VCaP (cell line): ENCODE results near the gene RETSAT.
"Not testable (repeated sequence)": the region's sequence is repeated elsewhere in the genome, so short reads cannot be mapped to it uniquely, and the experiment has no call there.

Source experiments
- H3K27ac ChIP-seq: fragments of 450-650 bp; 2 replicates; pipeline ENCODE4 v1.5.1; 2017
- CTCF ChIP-seq: fragments of 450-650 bp; conservative IDR thresholded peaks from 2 replicates; pipeline ENCODE4 v1.5.1; 2017; ENCODE audit warnings: mild to moderate bottlenecking, moderate library complexity

The RETSAT gene

DNA sequence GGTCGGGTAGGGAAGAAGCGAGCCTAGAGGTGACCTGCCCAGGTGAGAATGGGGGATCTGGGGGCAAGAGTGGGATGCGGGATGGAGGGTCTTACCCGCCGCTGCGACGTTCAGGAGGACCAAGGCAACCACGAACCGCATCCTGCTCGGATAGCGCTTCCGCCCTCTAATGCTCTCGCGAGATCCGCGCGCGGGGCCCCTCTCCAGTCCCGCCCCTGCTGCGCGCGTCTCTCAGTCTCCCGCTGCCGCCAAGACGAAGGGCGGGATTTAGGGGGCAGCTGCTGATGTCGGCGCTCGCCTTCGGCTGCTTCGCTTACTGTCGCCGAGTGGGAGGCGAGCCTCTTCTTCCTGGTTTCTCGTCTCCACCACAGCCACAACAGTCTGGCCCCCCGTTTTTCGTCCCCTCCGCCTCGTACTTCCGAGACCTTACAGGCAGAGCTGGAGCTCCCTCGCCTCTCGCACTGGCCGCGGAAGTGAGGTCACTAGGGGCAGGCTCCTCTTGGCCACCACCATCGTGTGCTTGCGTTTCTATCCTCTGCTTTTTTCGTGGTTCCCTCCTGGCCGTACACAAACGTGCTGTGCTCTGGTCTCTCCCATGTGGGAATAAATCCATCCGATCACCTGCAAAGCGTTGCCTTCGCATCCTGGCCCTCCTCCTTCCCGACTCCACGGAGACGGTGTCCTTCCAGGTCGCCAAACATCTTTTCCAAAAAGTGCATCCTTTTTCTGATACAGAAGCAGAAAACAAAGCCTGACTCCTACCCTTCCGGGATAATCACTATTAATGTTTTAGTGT, 26.3 kb downstream of the RETSAT start, which contains the start of gene TGOLN2:
TSS of gene TGOLN2 (minus strand) at position 168 of the 796 bp plus-strand sequence. CDS start at position 141, 27 bp downstream.
- no peak for TF ChIP-seq CTCF
- H3K27ac ChIP-seq, result peak within 1 kb of the TSS; percentile 92

GRCh38 chr2:85327160-85327821, 27.0 kb downstream of the RETSAT start:
- H3K27ac ChIP-seq, result peak overlapping the region; percentile 92
- no peak for TF ChIP-seq CTCF

DNA sequence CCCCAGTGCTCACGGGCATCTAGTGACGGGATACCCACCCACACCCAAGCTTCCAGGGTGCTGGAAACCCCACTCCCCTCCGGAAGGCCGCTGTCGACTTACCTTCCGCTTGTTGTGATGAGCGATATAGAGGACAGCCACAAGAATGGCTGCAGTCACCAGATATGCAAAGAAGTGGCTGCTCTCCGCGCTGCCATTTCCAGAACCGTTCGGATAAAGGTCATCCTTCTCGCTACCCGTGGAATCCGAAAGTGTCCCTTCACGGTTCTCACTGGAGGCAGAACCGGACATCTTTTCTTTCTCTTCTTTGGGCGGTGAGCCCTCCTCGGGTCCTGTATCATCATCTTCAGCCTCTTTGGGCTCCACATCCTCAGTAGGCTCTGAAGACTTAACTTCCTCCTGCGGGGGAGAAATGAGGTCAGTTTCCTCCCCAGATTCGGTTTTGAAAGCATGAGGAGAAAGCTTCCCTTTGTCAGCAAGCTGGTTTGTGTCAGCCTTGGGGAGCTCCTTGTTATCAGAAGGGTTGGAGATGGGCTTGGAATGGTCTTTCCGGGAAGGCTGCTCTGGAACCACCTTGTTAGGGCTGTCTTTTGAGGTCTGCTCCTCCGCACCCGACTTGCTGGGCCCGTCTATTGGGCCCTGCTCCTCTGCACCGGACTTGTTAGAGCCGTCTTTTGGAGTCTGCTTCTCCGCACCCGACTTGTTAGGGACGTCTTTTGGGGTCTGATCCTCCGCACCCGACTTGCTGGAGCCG, 27.7 kb downstream of the RETSAT start:
- TF ChIP-seq CTCF, result no peak
- H3K27ac ChIP-seq, result peak overlapping the region; percentile 92

DNA sequence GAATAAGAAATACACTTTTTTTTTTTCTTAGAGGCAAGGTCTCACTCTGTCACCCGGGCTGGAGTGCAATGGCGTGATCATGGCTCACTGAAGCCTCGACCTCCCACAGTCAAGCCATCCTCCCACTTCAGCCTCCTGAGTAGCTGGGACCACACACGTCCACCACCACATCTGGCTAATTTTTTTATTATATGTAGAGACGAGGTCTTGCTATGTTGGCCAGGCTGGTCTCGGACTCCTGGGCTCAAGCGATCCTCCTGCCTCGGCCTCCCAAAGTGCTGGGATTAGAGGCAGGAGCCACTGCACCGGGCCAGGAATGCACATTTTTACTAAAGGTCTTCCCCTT, 28.9 kb downstream of the RETSAT start:
- H3K27ac ChIP-seq, result peak overlapping the region; percentile 92; the same call in 1 of the 2 replicates
- TF ChIP-seq CTCF, result no peak

GRCh38 chr2:85324639-85325465, 29.5 kb downstream of the RETSAT start:
- no peak for TF ChIP-seq CTCF
- H3K27ac ChIP-seq, result peak overlapping the region; percentile 92; the same call in 1 of the 2 replicates

GRCh38 chr2:85323988-85324367, 30.4 kb downstream of the RETSAT start:
- H3K27ac ChIP-seq, result not testable (repeated sequence)

DNA sequence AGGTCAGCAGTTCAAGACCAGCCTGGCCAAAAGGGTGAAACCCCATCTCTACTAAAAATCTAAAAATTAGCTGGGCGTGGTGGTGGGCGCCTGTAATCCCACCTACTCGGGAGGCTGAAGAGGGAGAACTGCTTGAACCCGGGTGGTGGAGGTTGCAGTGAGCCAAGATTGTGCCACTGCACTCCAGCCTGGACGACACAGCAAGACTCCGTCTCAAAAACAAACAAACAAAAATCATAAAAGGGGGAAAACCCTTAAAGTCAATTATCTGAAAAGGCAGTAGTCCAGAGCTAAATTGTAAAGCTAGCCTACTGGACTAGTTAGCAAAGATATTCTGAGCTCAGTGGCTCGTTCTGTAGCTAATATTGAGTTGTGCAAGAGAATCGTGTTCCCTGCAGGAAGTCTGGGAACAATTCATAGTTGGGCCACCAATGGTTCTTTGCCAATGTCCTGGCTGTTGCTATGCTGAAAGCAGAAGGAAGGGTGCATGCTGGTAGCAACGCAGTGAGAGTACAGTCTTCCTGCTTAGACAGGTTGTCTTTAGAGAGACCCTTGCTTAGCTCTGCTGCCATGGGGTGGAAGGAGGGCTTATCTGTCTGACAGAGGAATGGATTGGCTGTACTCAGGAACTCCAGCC, 30.9 kb downstream of the RETSAT start:
- no peak overlapping the region for H3K27ac ChIP-seq
- TF ChIP-seq CTCF, result no peak
